GM21723 (cell line): Measurements from ENCODE around the gene ELOB.

Source experiments
- ATAC-seq: cut with Tn5 transposase; IDR thresholded peaks from one replicate; pipeline ENCODE4 v1.9.1; 2021; ENCODE audit warnings: mild to moderate bottlenecking, moderate library complexity; ENCODE audit not compliant: unreplicated experiment

The ELOB gene

GRCh38 chr16:2769675-2770056 is 7.4 kb downstream of the ELOB start:
- ATAC-seq = no peak

DNA sequence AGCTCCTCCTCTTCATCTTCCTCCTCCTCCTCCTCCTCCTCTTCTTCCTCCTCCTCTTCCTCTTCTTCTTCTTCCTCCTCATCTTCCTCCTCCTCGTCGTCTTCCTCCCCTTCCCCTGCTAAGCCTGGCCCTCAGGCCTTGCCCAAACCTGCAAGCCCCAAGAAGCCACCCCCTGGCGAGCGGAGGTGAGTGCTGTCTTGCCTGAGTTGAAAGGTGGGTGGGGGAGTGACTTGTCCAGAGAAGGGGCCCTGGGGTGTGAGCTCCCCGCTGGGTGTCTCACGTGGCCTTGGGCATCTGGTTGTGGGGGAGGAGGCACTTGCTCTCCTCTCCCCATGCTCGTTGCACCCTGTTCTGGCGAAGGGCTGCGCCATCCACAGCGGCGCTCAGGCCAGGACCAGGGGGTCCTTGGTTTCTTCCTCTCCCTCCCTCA is 8.0 kb downstream of the ELOB start:
- no peak for ATAC-seq

- ATAC-seq = no peak
Observed at GRCh38 chr16:2768403-2769089, 8.5 kb downstream of the ELOB start.

GRCh38 chr16:2767891-2768290 is 9.2 kb downstream of the ELOB start:
- ATAC-seq = no peak

DNA sequence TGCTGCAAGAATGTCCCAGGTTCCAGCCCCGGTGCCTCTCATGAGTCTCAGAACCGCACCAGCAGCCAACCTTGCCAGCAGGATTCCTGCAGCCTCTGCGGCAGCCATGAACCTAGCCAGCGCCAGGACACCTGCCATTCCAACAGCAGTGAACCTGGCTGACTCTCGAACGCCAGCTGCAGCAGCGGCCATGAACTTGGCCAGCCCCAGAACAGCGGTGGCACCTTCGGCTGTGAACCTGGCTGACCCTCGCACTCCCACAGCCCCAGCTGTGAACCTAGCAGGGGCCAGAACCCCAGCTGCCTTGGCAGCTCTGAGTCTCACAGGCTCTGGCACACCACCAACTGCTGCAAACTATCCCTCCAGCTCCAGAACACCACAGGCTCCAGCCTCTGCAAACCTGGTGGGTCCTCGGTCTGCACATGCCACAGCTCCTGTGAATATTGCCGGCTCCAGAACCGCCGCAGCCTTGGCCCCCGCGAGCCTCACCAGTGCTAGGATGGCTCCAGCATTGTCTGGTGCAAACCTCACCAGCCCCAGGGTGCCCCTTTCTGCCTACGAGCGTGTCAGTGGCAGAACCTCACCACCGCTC is 9.8 kb downstream of the ELOB start:
- ATAC-seq = no peak

- no peak for ATAC-seq
Observed at GRCh38 chr16:2766430-2767139, 10.5 kb downstream of the ELOB start.

DNA sequence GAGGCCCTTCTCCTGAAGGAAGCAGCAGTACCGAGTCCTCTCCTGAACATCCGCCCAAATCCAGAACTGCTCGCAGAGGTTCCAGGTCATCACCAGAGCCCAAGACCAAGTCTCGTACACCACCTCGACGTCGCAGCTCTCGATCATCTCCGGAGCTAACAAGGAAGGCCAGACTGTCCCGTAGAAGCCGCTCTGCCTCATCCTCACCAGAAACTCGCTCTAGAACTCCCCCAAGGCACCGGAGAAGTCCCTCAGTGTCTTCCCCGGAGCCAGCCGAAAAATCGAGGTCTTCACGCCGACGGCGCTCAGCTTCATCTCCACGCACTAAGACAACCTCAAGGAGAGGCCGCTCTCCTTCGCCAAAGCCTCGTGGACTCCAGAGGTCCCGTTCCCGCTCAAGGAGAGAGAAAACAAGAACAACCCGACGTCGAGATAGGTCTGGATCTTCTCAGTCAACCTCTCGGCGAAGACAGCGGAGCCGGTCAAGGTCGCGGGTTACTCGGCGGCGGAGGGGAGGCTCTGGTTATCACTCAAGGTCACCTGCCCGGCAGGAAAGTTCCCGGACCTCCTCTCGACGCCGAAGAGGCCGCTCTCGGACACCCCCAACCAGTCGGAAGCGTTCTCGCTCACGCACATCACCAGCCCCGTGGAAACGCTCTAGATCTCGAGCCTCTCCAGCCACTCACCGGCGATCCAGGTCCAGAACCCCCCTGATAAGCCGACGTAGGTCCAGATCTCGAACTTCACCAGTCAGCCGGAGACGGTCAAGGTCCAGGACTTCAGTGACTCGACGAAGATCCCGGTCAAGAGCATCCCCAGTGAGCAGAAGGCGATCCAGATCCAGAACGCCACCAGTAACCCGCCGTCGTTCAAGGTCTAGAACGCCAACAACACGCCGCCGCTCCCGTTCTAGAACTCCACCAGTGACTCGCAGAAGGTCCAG is 11.3 kb downstream of the ELOB start:
- no peak for ATAC-seq

DNA sequence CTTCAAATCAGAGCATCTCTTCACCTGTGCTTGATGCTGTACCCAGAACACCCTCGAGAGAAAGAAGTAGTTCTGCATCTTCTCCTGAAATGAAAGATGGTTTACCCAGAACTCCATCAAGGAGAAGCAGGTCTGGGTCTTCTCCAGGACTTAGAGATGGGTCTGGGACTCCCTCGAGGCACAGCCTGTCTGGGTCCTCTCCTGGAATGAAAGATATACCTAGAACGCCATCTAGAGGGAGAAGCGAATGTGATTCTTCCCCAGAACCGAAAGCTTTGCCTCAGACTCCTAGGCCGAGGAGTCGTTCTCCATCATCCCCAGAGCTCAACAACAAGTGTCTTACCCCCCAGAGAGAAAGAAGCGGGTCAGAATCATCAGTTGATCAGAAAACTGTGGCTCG is 12.4 kb downstream of the ELOB start:
- no peak for ATAC-seq

- ATAC-seq = no peak
Observed at GRCh38 chr16:2763173-2763572, 13.9 kb downstream of the ELOB start.

DNA sequence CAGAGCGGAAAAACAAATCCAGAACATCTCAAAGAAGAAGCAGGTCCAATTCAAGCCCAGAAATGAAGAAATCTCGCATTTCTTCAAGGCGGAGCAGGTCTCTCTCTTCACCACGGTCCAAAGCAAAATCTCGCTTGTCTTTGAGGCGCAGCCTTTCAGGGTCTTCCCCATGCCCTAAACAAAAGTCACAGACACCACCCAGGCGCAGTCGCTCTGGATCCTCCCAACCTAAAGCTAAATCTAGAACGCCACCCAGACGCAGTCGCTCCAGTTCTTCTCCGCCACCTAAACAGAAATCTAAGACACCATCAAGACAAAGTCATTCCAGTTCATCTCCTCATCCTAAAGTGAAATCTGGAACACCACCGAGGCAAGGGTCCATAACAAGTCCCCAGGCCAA is 14.4 kb downstream of the ELOB start:
- ATAC-seq = no peak

DNA sequence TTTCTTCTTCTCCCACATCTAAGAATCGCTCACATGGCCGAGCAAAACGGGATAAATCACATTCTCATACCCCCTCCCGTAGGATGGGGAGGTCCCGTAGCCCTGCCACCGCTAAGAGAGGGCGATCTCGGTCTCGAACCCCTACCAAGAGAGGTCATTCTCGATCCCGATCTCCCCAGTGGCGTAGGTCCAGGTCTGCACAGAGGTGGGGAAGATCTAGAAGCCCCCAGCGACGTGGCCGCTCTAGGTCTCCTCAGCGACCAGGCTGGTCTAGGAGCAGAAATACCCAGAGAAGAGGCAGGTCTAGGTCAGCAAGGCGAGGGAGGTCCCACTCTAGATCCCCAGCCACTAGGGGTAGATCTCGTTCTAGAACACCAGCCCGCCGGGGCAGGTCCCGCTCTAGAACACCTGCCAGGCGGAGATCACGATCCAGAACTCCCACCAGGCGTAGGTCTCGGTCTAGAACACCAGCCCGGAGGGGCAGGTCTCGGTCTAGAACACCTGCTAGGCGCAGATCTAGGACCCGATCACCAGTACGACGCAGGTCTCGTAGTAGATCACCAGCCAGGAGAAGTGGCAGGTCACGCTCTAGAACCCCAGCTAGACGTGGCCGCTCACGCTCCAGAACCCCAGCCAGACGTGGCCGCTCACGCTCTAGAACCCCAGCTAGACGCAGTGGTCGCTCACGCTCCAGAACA is 15.0 kb downstream of the ELOB start:
- no peak for ATAC-seq

DNA sequence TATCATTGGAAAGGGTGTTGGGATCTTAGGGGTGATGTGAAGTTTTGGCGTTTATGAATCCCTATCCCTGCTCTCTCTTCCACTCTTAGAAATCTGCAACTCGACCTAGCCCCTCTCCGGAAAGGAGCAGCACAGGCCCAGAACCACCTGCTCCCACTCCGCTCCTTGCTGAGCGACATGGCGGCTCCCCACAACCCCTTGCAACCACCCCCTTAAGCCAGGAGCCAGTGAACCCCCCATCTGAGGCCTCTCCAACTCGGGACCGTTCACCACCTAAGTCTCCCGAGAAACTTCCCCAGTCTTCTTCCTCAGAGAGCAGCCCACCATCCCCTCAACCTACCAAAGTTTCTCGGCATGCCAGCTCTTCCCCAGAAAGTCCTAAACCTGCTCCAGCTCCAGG is 15.6 kb downstream of the ELOB start:
- ATAC-seq = no peak

DNA sequence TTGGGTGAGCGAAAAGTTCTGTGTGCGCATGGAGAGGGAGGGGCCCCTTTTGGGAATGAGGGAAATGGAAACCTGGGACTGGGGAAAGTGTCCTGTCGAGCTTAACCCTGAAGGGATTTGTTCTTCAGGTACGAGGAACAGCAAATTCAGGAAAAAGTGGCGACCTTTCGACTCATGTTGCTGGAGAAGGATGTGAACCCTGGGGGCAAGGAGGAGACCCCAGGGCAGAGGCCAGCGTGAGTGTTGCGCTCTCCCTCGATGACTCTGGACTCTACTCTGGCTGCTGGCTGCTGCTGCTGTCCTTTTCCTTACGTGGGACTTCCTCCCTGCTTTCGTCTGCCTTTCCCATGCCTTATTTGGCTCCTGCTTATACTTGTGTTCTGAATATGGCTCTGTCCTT is 19.7 kb downstream of the ELOB start:
- ATAC-seq = no peak

DNA sequence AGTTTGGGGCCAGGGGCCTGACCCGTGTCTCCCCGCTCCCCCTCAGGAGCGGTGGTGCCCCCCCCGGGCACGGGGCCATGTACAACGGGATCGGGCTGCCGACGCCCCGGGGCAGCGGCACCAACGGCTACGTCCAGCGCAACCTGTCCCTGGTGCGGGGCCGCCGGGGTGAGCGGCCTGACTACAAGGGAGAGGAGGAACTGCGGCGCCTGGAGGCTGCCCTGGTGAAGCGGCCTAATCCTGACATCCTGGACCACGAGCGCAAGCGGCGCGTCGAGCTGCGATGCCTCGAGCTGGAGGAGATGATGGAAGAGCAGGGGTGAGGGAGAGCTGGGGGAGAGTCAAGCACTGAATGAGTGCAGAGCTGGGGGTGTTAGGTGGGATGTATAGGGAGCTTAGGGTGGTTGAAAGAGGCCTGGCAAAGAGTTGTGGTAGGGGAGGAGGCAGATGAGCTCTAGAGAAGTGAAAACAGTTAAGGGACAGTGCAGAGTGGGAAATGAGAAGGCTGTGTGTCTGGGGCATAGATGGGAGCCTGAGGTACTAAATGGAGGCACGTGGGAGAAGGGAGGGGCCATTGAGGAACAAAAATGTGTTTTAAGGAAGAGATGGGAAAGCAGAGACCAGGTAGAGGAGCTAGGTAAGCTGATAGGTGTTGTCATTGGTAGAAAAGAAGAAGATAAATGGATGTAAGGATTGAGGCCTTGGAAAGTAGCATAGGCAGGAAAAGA is 20.6 kb downstream of the ELOB start:
- no peak for ATAC-seq

- no peak for ATAC-seq
Observed at GRCh38 chr16:2755158-2755557, 21.9 kb downstream of the ELOB start.

DNA sequence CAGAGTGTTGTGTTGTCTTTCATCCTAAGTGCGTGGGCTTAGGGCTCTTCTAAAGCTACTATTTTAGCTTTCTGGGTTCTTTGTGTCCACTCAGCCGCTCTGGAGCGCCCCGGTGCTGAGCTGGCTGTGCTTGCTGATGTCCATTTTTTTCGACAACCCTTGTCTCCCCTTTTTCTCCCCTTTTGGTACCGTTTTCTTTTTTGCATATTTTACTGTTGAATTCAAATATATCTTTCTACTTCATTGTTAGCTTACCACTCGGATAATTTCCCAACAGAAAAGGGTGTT is 23.4 kb downstream of the ELOB start:
- ATAC-seq = no peak

DNA sequence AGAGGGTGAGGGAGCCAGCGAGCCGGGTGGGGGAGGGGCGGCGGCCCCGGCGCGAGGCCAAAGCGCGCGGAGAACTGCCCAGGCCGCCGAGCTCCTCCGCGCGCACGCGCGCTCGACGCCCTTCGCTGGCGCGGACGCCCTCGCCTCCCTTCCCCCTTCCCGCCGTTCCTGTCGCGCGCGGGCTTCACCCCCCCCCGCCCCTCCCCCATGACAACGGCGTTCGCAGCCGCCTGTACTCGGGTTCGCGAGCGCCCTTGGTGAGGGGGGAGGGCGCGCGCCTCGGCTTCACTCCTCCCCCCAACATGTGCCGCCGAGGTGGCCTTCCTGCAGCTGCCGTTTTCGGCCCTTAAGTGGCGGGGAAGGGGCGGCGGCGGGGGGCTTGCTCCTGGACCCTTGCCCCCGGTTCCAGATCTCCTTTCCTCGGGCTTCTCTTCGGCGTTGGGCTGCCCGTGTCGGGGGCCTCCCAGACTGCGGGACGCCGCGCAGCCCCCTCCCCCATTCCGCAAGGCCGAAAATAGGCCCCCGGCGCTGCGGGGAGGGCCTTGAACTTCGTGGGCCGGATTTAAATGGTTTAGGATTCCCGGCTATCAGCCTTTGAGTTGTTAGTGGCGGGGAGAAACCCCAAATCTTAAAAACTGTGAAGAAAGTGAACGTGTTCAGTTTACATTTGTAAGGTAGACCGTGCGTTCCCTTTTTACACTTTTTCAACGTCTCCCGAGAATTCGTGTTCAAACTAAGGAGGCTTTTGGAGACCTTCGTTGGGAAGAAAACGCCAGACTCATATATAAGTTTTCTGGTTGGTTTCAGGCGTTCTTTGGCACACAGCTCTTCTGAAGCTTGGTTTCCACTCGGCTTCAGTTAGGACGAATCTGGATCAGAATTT is 24.0 kb downstream of the ELOB start:
- ATAC-seq = peak; percentile 45

DNA sequence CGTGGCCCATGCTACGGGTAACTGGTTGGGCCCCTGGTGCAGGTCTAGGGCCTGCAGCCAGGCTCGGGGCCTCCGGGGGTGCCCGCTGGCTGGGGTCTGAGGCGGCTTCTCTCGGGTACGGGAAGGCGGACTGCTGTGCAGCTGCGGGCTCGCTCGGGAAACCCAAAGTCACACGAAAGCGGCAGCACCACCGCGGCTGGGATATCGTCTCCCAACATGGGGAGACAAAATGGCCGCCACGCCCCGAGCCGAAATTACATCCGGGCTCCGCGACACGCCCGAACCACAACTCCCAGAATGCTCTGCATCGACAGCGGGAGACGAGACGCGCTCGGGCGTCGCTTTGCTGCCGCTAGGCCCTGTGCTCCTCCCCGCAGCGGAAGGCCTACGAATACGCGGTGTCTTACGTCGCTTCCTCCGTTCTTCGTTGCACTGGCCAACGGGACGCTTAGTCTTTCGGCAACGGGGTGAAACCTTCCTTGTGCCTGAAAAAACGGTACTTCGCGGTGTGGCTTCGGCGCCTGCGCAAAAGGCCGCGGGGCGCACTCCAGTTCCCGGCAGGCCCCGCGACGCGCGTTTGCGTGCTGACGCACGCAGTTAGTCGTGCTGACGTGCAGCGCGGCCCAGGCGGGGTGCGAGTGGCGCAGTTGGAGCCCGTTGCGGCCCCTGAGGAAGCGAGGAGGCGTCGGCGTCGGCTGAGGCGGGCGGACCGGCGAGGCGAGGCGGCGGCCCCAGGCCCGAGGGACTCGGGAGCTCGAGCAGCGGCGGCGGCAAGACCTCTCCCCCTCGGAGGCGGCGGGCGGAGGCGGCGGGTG is 24.8 kb downstream of the ELOB start, which contains the start of gene SRRM2:
Gene SRRM2 (plus strand): TSS at position 604 of the 815 bp plus-strand sequence. CDS start 3,727 bp downstream, outside the sequence.
- peak; percentile 82 for ATAC-seq
